ENCODE measurements around the gene ARPC5.
"Not testable (repeated sequence)": the region's sequence is repeated elsewhere in the genome, so short reads cannot be mapped to it uniquely, and the experiment has no call there.

The ARPC5 gene

GRCh38 chr1:183635606-183636333 is at the start of gene ARPC5:
Gene ARPC5, minus strand, starts transcription at chr1:183635783. Its CDS starts 124 bp downstream, at chr1:183635659.
- DNase-seq (ENCODE audit: low read depth), result peak; percentile 95

- no peak for DNase-seq (ENCODE audit: low read depth)
These were observed 49.6 kb upstream of the ARPC5 start for GRCh38 chr1:183685112-183685713.

- not testable (repeated sequence) for DNase-seq (ENCODE audit: low read depth)
These were observed 43.8 kb upstream of the ARPC5 start for GRCh38 chr1:183679363-183679762.

DNA sequence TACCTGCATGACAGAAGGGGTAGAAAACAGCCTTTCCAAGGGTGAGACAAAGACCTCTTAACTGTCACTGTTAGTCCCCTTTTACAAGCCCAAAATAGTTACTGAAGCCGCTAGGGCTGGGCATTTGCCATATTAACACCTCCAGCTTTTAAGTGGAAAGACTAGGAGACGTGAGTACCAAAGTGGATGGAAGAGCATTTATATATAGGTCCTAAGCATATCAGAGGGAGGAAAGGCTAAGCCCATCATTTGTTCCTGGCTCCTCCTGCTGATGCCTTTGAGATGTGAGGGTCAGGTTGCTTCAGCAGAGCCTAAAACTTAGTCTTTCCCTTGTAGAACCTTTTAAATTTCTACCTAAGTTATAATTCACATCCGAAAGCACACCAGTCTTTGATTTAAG is 43.2 kb upstream of the ARPC5 start:
- DNase-seq (ENCODE audit: low read depth), result no peak

DNA sequence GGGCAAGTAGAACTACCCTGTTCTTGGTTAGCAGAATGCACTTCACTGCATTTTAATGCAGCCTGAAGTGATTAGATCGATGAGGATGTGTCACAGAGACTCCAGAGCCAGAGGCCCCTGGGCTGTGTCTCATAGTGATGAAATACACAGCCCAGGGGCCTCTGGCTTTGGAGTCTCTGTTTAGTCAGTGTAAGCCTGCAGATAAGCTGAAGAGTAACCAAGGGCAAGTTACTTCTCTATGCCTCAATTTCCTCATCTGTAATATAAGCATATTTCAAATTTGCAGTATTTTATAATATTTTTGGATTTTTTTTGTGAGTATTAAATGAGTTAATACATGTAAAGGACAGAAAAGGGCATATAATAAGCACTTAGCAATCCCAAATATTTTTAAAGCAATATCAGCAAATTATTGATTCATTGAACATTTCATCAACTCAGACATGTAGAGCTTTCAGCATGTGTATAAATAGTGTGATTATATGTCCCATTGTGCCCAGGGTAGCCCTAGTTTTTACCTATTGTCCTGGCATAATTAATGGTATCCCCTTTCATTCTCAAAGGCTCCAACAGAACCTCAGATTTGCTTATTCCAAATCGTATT is 41.1 kb upstream of the ARPC5 start:
- no peak for DNase-seq (ENCODE audit: low read depth)

- no peak for DNase-seq (ENCODE audit: low read depth)
These were observed 40.5 kb upstream of the ARPC5 start for GRCh38 chr1:183675883-183676585.

- DNase-seq (ENCODE audit: low read depth), result no peak
These were observed 39.8 kb upstream of the ARPC5 start for GRCh38 chr1:183675381-183675780.

GRCh38 chr1:183674886-183675285 is 39.3 kb upstream of the ARPC5 start:
- DNase-seq (ENCODE audit: low read depth), result no peak

GRCh38 chr1:183674339-183674738 is 38.8 kb upstream of the ARPC5 start:
- no peak for DNase-seq (ENCODE audit: low read depth)

- no peak for DNase-seq (ENCODE audit: low read depth)
These were observed 38.2 kb upstream of the ARPC5 start for GRCh38 chr1:183673605-183674323.

DNA sequence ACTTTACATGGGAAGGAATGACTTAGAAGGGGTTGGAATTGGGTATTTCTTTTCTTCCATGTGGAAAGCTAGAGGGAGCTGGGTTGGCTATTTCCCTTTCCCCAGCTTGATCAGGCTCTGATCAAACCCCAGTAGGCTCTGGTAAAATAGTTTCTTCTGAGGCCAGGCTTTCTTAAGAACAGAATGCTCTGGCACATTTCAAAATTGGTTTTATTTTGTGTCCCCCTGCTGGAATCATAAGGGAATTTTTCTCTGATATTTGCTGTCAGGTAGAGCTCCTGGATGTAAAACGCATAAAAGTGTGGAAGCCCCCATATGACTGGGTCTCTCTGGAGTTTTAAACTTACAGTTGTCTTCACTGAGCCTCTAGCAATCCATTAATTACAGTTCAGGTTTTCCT is 34.6 kb upstream of the ARPC5 start:
- DNase-seq (ENCODE audit: low read depth), result no peak

GRCh38 chr1:183656355-183656754 is 20.8 kb upstream of the ARPC5 start:
- DNase-seq (ENCODE audit: low read depth), result no peak

GRCh38 chr1:183655562-183656075 is 20.0 kb upstream of the ARPC5 start:
- DNase-seq (ENCODE audit: low read depth), result peak; percentile 28

DNA sequence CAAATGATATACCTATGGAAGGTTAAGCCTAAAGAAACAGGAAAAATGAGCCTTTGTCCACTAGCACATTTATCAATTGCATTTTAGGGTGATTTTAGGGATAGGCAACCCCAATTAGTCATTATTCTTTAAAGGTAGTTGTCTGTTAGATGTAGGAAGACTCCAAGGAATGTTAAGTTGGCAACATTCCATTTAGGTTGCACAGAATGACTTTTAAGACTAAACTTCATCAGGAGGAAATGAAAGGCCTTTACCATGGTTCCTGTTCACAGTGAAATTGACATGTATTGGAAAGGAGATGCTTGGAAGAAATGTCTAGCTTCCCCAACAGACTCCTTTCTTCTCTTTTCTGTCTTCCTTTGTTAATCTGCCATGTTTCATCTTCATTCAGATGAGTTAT is 19.1 kb upstream of the ARPC5 start:
- DNase-seq (ENCODE audit: low read depth), result no peak

- DNase-seq (ENCODE audit: low read depth), result no peak
These were observed 18.4 kb upstream of the ARPC5 start for GRCh38 chr1:183653876-183654451.

DNA sequence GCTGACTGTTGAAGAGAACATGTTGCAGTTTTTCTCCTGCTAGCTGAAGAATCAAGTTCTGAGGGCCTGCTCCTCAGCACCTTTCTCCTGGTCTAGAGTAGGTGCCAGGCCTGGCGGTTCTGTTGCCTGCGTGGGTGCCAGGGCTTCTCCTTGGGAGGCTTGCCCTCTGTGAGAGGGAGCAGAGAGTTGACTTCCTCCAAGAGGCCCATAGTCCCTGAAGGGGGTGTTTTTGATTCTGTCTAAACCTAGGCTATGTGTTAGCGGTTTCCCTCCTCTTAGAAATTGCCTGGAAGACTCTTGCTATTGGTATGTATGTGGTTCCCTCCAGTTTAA is 17.8 kb upstream of the ARPC5 start:
- no peak for DNase-seq (ENCODE audit: low read depth)

DNA sequence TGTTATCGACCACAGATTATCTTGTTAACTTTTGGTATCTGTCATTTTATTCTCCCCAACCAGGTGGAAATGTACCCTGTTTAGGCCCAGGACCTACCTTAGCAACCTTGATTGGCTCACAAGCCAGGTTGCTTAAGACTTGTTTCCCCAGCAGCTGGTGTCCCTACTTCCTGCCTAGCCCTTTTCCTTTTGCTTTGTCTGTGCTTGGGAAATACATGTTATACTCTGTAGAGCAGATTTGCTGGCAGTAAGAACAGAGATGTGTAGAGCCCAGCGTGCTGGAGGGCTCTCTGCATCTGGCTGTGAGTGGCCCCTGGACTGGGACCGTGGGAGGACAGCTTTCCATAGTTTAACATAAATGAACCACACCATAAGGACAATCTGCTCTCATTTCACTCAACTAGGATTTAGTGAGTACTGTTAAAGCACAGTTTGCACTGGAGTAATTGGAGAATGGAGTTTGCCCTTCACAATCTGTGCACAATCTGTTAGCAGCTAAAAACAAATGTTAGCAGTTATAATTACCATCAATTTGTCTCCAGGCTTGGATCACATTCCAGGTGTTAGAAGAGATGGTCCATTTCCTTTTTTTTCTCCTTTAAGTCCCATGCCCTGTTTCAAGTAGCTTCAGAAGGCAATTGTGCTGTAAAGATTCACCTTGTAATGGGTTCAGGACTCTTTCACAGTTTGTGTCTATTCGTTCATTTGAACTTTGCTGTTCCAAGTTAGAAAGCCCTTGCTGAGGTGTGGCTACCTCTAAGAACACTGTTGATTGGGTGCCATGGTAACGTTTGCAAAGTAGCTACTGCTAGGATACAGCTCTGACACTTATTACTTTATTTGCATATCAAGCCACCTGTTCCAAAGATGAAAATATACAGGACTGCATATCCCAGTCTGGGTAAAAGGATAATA is 17.2 kb upstream of the ARPC5 start, which contains the start of gene APOBEC4:
APOBEC4 (minus strand) TSS at position 770 of the 915 bp plus-strand sequence. CDS start 4,535 bp downstream, outside the sequence.
- no peak for DNase-seq (ENCODE audit: low read depth)

GRCh38 chr1:183652107-183652506 is 16.5 kb upstream of the ARPC5 start:
- DNase-seq (ENCODE audit: low read depth), result no peak

DNA sequence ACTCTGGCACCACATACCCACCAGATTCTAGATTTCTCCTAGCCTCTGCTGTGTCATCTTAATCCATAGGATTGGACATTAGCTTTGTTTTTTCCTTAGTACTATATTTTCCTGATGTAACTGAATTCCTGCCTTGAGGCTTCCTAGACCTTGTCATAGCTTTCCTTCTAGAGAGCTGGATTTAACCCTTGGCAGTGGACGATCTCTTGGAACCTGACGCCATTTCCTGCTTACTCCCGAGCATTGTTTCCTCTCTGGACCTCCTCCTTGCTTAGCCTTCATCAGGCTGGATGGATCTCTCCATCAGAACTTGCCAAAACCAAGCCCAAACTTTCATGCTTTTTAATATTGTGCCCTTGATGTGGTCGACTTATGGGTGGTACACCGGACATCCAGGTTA is 16.0 kb upstream of the ARPC5 start:
- DNase-seq (ENCODE audit: low read depth), result no peak

GRCh38 chr1:183648042-183648441 is 12.5 kb upstream of the ARPC5 start:
- no peak for DNase-seq (ENCODE audit: low read depth)

Data from stimulated activated CD8-positive, alpha-beta memory T cell treated with anti-CD3 and anti-CD28 coated beads, Interleukin-12 subunit alpha, Interleukin-12 subunit beta, amount 100 ng/mL, for 4 hours (primary cell).